Fibroblast of pulmonary artery (primary cell): Measurements from ENCODE around the gene ATG16L2.
A peak's percentile ranks its signal among the peaks of the same experiment; 100 is the strongest.

ENCODE experiments used
- DNase-seq: peaks from one replicate; pipeline ENCODE4 v3.0.0-alpha.2; 2010; ENCODE audit warnings: low read depth
- H3K4me3 ChIP-seq: replicated peaks from 2 replicates; pipeline ENCODE4 v1.5.1; 2011; ENCODE audit warnings: low read depth, mild to moderate bottlenecking, control low read depth, low read length, moderate library complexity
- TF ChIP-seq, protein P1 (sequence below): IDR thresholded peaks from 2 replicates; pipeline ENCODE4 v1.5.1; 2011; ENCODE audit warnings: mild to moderate bottlenecking, control low read depth, low read length, inconsistent platforms; ENCODE audit errors: missing control alignments

Gene ATG16L2

DNA sequence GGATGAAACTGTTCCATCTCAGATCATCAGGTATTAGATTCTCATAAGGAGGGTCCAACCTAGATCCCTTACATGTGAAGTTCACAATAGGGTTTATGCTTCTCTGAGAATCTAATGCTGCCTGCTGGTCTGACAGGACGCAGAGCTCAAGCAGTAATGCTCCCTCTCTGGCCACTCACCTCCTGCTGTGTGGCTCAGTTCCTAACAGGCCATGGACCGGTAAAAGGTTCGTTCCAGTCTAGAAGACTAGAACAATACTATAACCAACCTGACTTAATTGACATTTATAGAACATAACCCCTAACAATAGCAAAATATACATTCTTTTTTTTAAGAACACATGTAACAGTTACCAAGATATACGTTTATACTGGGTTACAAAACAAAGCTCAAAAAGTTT, 45.8 kb downstream of the ATG16L2 start:
- H3K4me3 ChIP-seq: no peak overlapping the region
- DNase-seq: no peak
- TF ChIP-seq, protein P1, sequence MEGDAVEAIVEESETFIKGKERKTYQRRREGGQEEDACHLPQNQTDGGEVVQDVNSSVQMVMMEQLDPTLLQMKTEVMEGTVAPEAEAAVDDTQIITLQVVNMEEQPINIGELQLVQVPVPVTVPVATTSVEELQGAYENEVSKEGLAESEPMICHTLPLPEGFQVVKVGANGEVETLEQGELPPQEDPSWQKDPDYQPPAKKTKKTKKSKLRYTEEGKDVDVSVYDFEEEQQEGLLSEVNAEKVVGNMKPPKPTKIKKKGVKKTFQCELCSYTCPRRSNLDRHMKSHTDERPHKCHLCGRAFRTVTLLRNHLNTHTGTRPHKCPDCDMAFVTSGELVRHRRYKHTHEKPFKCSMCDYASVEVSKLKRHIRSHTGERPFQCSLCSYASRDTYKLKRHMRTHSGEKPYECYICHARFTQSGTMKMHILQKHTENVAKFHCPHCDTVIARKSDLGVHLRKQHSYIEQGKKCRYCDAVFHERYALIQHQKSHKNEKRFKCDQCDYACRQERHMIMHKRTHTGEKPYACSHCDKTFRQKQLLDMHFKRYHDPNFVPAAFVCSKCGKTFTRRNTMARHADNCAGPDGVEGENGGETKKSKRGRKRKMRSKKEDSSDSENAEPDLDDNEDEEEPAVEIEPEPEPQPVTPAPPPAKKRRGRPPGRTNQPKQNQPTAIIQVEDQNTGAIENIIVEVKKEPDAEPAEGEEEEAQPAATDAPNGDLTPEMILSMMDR: no peak

DNA sequence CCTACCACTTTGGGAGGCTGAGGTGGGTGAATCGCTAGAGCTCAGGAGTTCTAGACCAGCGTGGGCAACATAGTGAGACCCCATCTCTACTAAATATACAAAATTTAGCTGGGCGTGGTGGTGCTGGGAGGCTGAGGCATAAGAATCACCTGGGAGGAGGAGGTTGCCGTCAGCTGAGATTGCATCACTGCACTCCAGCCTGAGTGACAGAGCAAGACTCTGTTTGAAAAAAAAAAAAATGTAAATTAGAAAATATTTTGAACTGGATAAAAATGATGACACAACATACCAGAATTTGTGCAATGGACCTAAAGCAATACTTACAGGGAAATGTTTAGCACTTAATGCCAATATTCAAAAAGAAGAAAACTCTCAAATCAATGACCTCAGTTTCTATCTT, 46.4 kb downstream of the ATG16L2 start:
- no peak overlapping the region for H3K4me3 ChIP-seq
- TF ChIP-seq, protein P1: no peak
- DNase-seq: no peak

DNA sequence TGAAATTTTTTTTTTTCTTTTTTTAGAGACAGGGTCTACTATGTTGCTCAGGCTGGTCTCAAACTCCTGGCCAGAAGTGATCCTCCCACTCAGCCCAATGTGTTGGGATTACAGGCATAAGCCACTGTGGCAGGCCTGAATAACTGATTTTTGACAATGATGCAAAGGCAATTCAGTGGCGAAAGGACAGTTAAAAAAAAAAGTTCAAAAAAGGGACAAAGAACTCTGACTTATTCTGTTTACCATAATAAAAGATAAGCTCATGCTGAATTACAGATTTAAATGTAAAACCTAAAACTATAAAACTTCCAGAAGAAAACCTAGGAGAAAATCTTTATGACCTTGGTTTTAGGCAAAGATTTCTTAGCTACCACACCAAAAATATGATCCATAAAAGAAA, 48.9 kb downstream of the ATG16L2 start:
- H3K4me3 ChIP-seq: no peak overlapping the region
- no peak for DNase-seq
- TF ChIP-seq, protein P1: no peak

DNA sequence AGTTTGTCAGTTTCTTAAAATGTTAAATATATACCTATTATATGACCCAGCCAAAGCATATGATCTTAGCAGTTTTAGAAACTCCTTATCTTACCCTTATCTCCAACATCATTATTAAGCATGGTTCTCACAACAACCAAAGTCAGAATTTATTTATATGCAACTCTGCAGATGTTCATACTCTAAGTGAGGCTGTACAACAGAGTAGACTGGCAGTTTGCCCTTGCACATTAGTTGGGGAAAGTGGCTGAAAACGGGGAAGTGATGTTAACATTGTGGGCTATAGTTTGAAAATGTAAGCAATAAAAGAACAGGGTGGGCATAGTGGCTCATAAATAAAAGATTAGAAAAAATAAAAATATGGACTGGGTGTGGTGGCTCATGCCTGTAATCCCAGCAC, 49.7 kb downstream of the ATG16L2 start:
- H3K4me3 ChIP-seq: no peak overlapping the region
- no peak for DNase-seq
- TF ChIP-seq, protein P1: no peak

DNA sequence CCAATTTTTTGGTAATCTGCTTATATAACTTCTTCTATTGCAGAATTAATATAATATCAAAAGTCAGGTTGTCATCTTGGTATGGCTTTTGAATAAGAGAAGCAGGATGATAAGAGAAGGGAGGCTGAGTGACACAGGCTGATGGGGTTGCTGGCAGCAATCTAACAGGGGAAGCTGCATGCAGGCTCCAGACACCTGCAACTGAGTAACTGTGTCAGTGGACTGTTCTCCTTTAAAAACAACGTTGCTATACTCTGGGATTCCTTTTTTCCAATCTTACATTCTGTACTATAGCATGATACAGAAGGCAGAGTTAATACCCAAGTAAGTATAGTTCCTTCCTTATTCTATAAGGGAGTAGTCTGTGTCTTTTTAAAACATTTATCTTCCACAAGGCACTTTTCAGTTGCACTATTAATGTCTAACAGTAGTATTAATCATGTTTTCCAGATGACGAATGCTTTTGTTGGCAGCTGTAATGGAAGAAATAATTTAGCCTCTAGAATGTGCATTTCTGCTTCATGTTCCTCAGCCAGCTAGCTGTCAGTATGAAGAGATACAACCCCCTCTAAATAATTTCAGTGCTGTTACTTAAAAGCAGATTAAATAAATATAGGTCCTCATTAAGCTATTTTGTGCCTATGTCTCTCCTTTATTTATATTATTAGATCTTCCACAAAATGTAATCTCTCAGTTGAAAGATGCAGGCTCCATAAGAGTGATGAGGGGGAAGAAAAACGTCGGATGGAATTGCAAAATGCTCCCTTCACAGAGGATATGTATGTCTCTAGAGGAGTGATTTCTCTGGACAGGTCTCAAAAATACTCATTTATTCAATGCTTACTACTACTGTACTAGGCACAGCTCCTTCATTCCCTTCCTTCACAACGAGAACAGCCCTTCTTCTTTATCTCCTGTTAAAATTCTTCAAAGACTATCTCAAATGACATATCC, 50.8 kb downstream of the ATG16L2 start:
- TF ChIP-seq, protein P1: no peak
- peak; percentile 79 for DNase-seq
- H3K4me3 ChIP-seq: no peak overlapping the region

DNA sequence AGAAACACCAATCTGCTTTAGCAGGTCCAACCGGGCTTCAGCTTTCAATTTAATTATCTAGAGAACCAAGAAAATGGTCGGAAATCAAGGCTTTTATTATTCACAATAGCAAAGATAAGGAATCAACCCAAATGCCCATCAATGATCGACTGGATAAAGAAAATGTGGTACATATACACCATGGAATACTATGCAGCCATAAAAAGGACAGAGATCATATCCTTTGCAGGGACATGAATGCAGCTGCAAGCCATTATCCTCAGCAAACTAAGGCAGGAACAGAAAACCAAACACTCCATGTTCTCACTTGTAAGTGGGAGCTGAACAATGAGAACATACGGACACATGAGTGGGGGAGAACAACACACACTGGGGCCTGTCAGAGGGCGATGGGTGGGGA, 53.8 kb downstream of the ATG16L2 start:
- DNase-seq: no peak
- TF ChIP-seq, protein P1: no peak
- no peak overlapping the region for H3K4me3 ChIP-seq

DNA sequence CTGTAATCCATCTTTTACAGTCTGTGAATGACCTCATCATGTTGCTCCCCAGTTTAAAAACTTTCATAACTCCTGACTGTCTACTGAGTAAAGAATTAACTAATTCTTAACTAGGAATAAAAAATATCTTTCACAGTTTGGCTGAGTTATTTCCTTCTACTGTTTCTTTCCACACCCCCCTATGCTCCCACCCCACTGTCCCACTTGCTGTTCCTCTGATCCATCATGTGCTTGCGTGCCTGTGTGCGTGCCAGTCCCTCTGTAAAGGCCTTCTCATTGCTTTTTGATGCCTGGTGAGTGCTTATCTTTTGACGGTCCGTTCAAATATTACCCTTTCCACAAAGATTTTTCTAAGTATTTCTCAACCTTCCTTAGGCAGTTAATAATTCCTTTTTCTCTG, 55.6 kb downstream of the ATG16L2 start:
- H3K4me3 ChIP-seq: no peak overlapping the region
- TF ChIP-seq, protein P1: no peak
- DNase-seq: no peak
